ENCODE results near the gene VAMP8.

GRCh38 chr2:85593023-85593422 is 15.6 kb downstream of the VAMP8 start:
- no peak for TF ChIP-seq CTCF (IDR thresholded peaks at IDR 0.05)
- no peak for TF ChIP-seq POLR2A (IDR thresholded peaks at IDR 0.05)

Measured in heart left ventricle (tissue), 13 donors.